ENCODE data around the gene MPV17.
A peak's percentile ranks its signal among the peaks of the same experiment; 100 is the strongest.
"Not testable (repeated sequence)": the region's sequence is repeated elsewhere in the genome, so short reads cannot be mapped to it uniquely, and the experiment has no call there.

The MPV17 gene

DNA sequence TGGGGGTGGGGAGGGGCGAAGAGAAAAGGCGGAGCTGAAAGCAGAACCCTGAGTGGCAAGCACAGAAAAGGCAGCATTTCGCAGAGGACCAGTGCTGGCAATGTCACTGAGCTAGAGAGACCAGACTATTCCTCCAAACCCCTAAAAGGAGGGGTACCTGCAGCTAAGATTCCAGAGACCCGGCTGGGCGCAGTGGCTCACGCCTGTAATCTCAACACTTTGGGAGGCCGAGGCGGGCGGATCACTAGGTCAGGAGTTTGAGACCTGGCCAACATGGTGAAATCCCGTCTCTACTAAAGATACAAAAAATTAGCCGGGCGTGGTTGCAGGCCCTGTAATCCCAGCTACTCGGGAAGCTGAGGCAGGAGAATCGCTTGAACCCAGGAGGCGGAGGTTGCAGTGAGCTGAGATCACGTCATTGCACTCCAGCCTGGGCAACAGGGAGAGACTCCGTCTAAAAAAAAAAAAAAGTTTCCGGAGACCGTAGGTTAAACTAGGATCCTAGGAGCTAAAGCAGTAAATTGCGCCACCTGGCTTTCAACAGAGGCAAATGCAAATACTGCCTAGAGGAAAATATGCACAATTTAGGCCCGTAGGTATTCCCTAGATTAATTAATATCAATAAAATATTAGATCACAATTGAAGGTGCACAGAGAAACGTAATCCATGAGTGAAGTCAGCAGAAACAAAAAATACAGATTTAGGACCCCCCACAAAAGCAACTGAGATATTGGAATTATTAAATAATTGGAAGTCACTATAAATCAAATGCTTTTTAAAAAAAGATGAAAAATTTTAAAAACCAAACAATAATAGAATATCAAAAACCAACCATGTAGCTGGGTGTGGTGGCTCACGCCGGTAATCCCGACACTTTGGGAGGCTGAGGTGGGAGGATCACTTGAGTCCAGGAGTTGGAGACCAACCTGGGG, 19.5 kb downstream of the MPV17 start:
- Histone ChIP-seq H3K4me3 (ENCODE audit: low read length) (peak overlapping the region; percentile 22), H3K27ac (ENCODE audit: low read depth, low read length) (no peak overlapping the region), H3K9ac (ENCODE audit: low read length) (no peak overlapping the region), H3K4me1 (ENCODE audit: control insufficient read depth, insufficient read depth, low read length) (no peaks in the 10 kb centered on the region), H3K36me3 (ENCODE audit: control insufficient read depth, insufficient read depth, low read length) (no peaks in the 10 kb centered on the region), H3K27me3 (ENCODE audit: control insufficient read depth, insufficient read depth, low read length) (peaks cover 36% of the 10 kb centered on the region)

- H3K4me1 ChIP-seq (ENCODE audit: control insufficient read depth, insufficient read depth, low read length); H3K27ac ChIP-seq (ENCODE audit: low read depth, low read length); H3K9ac ChIP-seq (ENCODE audit: low read length); H3K36me3 ChIP-seq (ENCODE audit: control insufficient read depth, insufficient read depth, low read length); H3K4me3 ChIP-seq (ENCODE audit: low read length): not testable (repeated sequence)
- peaks cover 10% of the 10 kb centered on the region for H3K27me3 ChIP-seq (ENCODE audit: control insufficient read depth, insufficient read depth, low read length)
These were observed 22.3 kb downstream of the MPV17 start for GRCh38 chr2:27300606-27301005.

DNA sequence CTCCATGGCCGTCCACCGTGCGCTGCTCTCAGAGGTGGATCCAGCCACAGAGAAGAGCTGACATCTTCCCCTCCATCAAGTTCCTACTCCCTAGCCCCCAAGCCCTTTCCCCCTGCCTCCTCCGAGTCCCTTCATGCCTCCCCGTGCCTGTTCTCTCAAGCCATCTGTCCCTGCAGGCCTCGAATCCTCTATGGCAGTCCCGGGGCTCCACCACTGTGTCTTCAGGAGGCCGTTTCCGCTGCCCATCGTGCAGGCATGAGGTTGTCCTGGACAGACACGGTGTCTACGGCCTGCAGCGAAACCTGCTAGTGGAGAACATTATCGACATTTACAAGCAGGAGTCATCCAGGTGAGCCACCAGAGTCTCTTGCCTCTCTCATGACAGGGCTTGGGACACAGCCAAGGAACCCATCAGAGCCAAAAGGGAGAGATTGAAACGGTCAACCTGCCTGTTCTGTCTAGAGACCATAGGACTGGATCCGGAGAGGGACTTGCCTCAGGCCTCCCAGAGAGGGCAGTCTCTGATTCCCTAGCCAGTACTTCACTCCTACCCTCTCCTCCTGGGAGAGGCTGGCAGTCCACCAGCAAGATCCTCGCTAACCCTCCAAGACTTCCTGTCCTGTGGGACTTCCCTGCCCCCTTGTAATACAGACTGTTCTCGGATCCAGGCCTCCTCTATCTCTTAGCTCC, 24.4 kb downstream of the MPV17 start:
- H3K27ac ChIP-seq (ENCODE audit: low read depth, low read length): no peak overlapping the region
- H3K4me3 ChIP-seq (ENCODE audit: low read length): no peak overlapping the region
- H3K27me3 ChIP-seq (ENCODE audit: control insufficient read depth, insufficient read depth, low read length): no peaks in the 10 kb centered on the region
- H3K9ac ChIP-seq (ENCODE audit: low read length): no peak overlapping the region
- no peaks in the 10 kb centered on the region for H3K4me1 ChIP-seq (ENCODE audit: control insufficient read depth, insufficient read depth, low read length)
- no peaks in the 10 kb centered on the region for H3K36me3 ChIP-seq (ENCODE audit: control insufficient read depth, insufficient read depth, low read length)

- no peaks in the 10 kb centered on the region for H3K36me3 ChIP-seq (ENCODE audit: control insufficient read depth, insufficient read depth, low read length)
- H3K4me1 ChIP-seq (ENCODE audit: control insufficient read depth, insufficient read depth, low read length): no peaks in the 10 kb centered on the region
- no peak overlapping the region for H3K4me3 ChIP-seq (ENCODE audit: low read length)
- H3K9ac ChIP-seq (ENCODE audit: low read length): no peak overlapping the region
- no peaks in the 10 kb centered on the region for H3K27me3 ChIP-seq (ENCODE audit: control insufficient read depth, insufficient read depth, low read length)
- H3K27ac ChIP-seq (ENCODE audit: low read depth, low read length): no peak overlapping the region
These were observed 25.7 kb downstream of the MPV17 start for GRCh38 chr2:27297195-27297594.

- Histone ChIP-seq H3K36me3 (ENCODE audit: control insufficient read depth, insufficient read depth, low read length) (no peaks in the 10 kb centered on the region), H3K4me1 (ENCODE audit: control insufficient read depth, insufficient read depth, low read length) (no peaks in the 10 kb centered on the region), H3K27me3 (ENCODE audit: control insufficient read depth, insufficient read depth, low read length) (no peaks in the 10 kb centered on the region), H3K4me3 (ENCODE audit: low read length) (no peak overlapping the region), H3K9ac (ENCODE audit: low read length) (no peak overlapping the region), H3K27ac (ENCODE audit: low read depth, low read length) (no peak overlapping the region)
These were observed 26.4 kb downstream of the MPV17 start for GRCh38 chr2:27296481-27296880.

DNA sequence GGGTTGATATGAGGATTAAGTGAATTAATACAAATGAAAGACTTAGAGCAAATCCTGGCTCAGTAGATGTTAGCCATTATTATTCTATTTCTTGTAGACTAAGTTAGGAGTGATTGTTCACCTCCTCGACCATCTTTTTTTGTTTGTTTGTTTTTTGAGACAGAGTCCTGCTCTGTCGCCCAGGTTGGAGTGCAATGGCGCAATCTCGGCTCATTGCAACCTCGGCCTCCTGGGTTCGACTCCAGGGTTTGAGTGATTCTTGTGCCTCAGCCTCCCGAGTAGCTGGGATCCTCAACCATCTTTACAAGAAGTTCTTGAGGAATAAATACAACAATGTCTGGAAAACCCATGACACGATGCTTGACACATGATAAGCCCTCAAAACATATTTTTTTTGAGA, 28.0 kb downstream of the MPV17 start:
- Histone ChIP-seq H3K27me3 (ENCODE audit: control insufficient read depth, insufficient read depth, low read length) (no peaks in the 10 kb centered on the region), H3K4me1 (ENCODE audit: control insufficient read depth, insufficient read depth, low read length) (no peaks in the 10 kb centered on the region), H3K4me3 (ENCODE audit: low read length) (no peak overlapping the region), H3K27ac (ENCODE audit: low read depth, low read length) (no peak overlapping the region), H3K36me3 (ENCODE audit: control insufficient read depth, insufficient read depth, low read length) (no peaks in the 10 kb centered on the region), H3K9ac (ENCODE audit: low read length) (no peak overlapping the region)

DNA sequence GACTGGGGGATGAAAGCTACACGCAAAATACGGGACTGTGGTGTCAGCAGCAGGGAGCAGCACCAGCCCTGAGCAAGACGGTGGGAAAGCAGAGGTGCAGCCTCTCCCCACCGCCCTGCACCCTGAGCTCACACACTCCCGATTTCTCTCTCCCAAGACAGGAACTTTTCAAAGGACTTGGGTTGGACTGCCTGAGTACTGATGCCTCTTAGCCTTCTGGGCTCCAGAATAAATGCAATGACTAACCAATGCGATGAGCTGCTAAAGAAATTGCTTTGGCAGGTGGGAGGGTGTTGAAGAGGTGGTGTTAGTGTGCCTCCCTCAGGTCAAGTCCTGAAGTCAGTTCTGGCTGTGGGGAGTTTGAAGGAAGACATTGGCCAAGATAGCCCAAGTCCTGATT, 31.0 kb downstream of the MPV17 start:
- Histone ChIP-seq H3K36me3 (ENCODE audit: control insufficient read depth, insufficient read depth, low read length) (no peaks in the 10 kb centered on the region), H3K4me3 (ENCODE audit: low read length) (no peak overlapping the region), H3K9ac (ENCODE audit: low read length) (no peak overlapping the region), H3K27me3 (ENCODE audit: control insufficient read depth, insufficient read depth, low read length) (no peaks in the 10 kb centered on the region), H3K27ac (ENCODE audit: low read depth, low read length) (no peak overlapping the region), H3K4me1 (ENCODE audit: control insufficient read depth, insufficient read depth, low read length) (no peaks in the 10 kb centered on the region)

GRCh38 chr2:27290549-27290948, 32.3 kb downstream of the MPV17 start:
- Histone ChIP-seq H3K4me1 (ENCODE audit: control insufficient read depth, insufficient read depth, low read length) (no peaks in the 10 kb centered on the region), H3K27ac (ENCODE audit: low read depth, low read length) (no peak overlapping the region), H3K9ac (ENCODE audit: low read length) (no peak overlapping the region), H3K4me3 (ENCODE audit: low read length) (no peak overlapping the region), H3K27me3 (ENCODE audit: control insufficient read depth, insufficient read depth, low read length) (no peaks in the 10 kb centered on the region), H3K36me3 (ENCODE audit: control insufficient read depth, insufficient read depth, low read length) (no peaks in the 10 kb centered on the region)

DNA sequence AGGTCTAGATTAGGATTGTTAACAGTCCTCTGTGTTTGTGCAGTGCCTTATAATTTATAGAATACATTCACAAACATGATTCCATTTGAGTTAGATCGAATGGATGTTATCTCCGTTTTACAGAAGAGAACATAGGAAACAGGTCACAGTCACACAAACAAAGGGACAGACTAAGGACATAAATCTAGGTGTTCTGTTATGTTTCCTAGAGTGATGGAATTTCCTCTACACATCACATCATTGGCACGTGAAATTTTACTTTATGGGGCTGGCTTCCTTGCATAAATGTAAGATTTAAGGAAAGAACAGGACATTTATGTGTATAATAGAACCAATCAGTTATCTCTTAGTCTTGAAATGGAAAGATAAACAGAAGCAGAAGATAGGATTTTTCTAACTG, 34.3 kb downstream of the MPV17 start:
- no peak overlapping the region for H3K9ac ChIP-seq (ENCODE audit: low read length)
- no peaks in the 10 kb centered on the region for H3K36me3 ChIP-seq (ENCODE audit: control insufficient read depth, insufficient read depth, low read length)
- no peaks in the 10 kb centered on the region for H3K4me1 ChIP-seq (ENCODE audit: control insufficient read depth, insufficient read depth, low read length)
- H3K4me3 ChIP-seq (ENCODE audit: low read length): no peak overlapping the region
- H3K27me3 ChIP-seq (ENCODE audit: control insufficient read depth, insufficient read depth, low read length): no peaks in the 10 kb centered on the region
- no peak overlapping the region for H3K27ac ChIP-seq (ENCODE audit: low read depth, low read length)

- Histone ChIP-seq H3K27me3 (ENCODE audit: control insufficient read depth, insufficient read depth, low read length) (no peaks in the 10 kb centered on the region), H3K9ac (ENCODE audit: low read length) (no peak overlapping the region), H3K4me1 (ENCODE audit: control insufficient read depth, insufficient read depth, low read length) (no peaks in the 10 kb centered on the region), H3K36me3 (ENCODE audit: control insufficient read depth, insufficient read depth, low read length) (no peaks in the 10 kb centered on the region), H3K27ac (ENCODE audit: low read depth, low read length) (no peak overlapping the region), H3K4me3 (ENCODE audit: low read length) (no peak overlapping the region)
These were observed 37.4 kb downstream of the MPV17 start for GRCh38 chr2:27285481-27285880.

DNA sequence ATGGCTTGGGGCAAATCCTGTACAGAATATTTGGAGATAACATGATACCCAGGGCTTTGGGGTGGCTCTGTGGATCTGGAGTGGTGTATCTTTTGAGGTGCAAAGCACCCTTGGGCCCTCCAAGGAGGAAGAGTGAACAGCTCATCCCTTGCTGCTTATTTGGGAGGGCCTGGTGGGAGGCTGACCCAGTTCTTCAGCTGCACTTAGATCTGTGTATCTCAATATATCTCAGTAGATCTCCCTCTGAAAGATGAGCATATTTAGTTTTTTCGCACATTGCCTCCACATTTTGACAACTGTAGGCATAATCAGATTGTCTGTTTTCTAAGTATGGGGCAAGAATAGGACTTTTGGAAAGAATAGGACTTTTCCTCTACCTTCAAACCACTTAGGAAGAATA, 37.9 kb downstream of the MPV17 start:
- Histone ChIP-seq H3K4me3 (ENCODE audit: low read length) (no peak overlapping the region), H3K36me3 (ENCODE audit: control insufficient read depth, insufficient read depth, low read length) (no peaks in the 10 kb centered on the region), H3K9ac (ENCODE audit: low read length) (no peak overlapping the region), H3K27me3 (ENCODE audit: control insufficient read depth, insufficient read depth, low read length) (no peaks in the 10 kb centered on the region), H3K4me1 (ENCODE audit: control insufficient read depth, insufficient read depth, low read length) (peaks cover under 1% of the 10 kb centered on the region), H3K27ac (ENCODE audit: low read depth, low read length) (no peak overlapping the region)

- no peak overlapping the region for H3K27ac ChIP-seq (ENCODE audit: low read depth, low read length)
- no peaks in the 10 kb centered on the region for H3K36me3 ChIP-seq (ENCODE audit: control insufficient read depth, insufficient read depth, low read length)
- H3K4me1 ChIP-seq (ENCODE audit: control insufficient read depth, insufficient read depth, low read length): peaks cover 3% of the 10 kb centered on the region
- H3K9ac ChIP-seq (ENCODE audit: low read length): no peak overlapping the region
- H3K27me3 ChIP-seq (ENCODE audit: control insufficient read depth, insufficient read depth, low read length): no peaks in the 10 kb centered on the region
- H3K4me3 ChIP-seq (ENCODE audit: low read length): no peak overlapping the region
These were observed 40.0 kb downstream of the MPV17 start for GRCh38 chr2:27282892-27283291.

Measured in rectal smooth muscle tissue (tissue), 1 donor.